Prostate gland (tissue), 1 donor: ENCODE measurements around the gene ZMAT3.

ENCODE experiments used
- POLR2A ChIP-seq: fragments of 450-650 bp; IDR thresholded peaks from one replicate; pipeline ENCODE4 v1.6.1; 2016; ENCODE audit warnings: antibody characterized with exemption, mild to moderate bottlenecking
- POLR2AphosphoS5 ChIP-seq: sonication (generic); formaldehyde crosslinking; IDR thresholded peaks from one replicate; pipeline ENCODE4 v1.6.1; 2017; ENCODE audit warnings: antibody characterized with exemption

- TF ChIP-seq POLR2AphosphoS5 (no peak), POLR2A (no peak)
Measured at GRCh38 chr3:179073816-179074215, 2.2 kb upstream of the ZMAT3 start.
